Esophagus muscularis mucosa (tissue), 4 donors: ENCODE measurements around the gene NUPR1. TPM values are rescaled to one million over a fixed set of nuclear protein-coding genes. Genes with fewer than 3 reads are reported as not detected.

Experiments
- DNase-seq: peaks from one replicate; pipeline ENCODE4 v3.0.0-alpha.2; 2017; ENCODE audit errors: extremely low spot score
- H3K27ac ChIP-seq, 4 donors: fragments of 200-600 bp; sonication (generic); replicated peaks in 1 of 4; 1 replicate in 3 of 4; 2 replicates in 1 of 4; pipeline ENCODE4 v1.5.1; 2016 to 2019; ENCODE audit warnings: mild to moderate bottlenecking in 1 of 4
- H3K27me3 ChIP-seq, 4 donors: fragments of 200-600 bp; sonication (generic); one replicate each; pipeline versions ENCODE4 v1.5.1 to v1.6.0; 2016 to 2019
- H3K36me3 ChIP-seq, 4 donors: fragments of 200-600 bp; sonication (generic); one replicate each; pipeline ENCODE4 v1.5.1; 2016 to 2019
- H3K4me1 ChIP-seq, 4 donors: fragments of 200-600 bp; sonication (generic); one replicate each; pipeline ENCODE4 v1.5.1; 2016 to 2019
- H3K4me3 ChIP-seq, 4 donors: fragments of 200-600 bp; sonication (generic); 1 replicate in 2 of 4; 2 replicates in 2 of 4; pipeline ENCODE4 v1.5.1; 2016 to 2019; ENCODE audit warnings: mild to moderate bottlenecking in 4 of 4, moderate library complexity in 1 of 4
- H3K9me3 ChIP-seq, 4 donors: fragments of 200-600 bp; sonication (generic); 1 replicate in 3 of 4; 2 replicates in 1 of 4; pipeline ENCODE4 v1.5.1; 2016 to 2019
- CTCF ChIP-seq, 3 experiments: fragments of 200-600 bp in 2 of 3; fragments of 450-650 bp in 1 of 3; sonication (generic) in 2 of 3; IDR thresholded peaks; one replicate each; pipeline ENCODE4 v1.5.1; 2017 to 2019; ENCODE audit warnings: antibody characterized with exemption in 3 of 3, mild to moderate bottlenecking in 2 of 3, moderate library complexity in 1 of 3
- EP300 ChIP-seq: sonication (generic); formaldehyde crosslinking; IDR thresholded peaks from one replicate; pipeline ENCODE4 v1.6.1; 2017; ENCODE audit warnings: antibody characterized with exemption
- POLR2A ChIP-seq: fragments of 450-650 bp; IDR thresholded peaks from one replicate; pipeline ENCODE4 v1.6.1; 2017; ENCODE audit warnings: antibody characterized with exemption, moderate library complexity, mild to moderate bottlenecking, low read depth
- POLR2AphosphoS5 ChIP-seq, 2 donors: sonication (generic); formaldehyde crosslinking; IDR thresholded peaks; one replicate each; pipeline ENCODE4 v1.6.1; 2017; ENCODE audit warnings: antibody characterized with exemption in 2 of 2
- WGBS: methylation state at CpG from one replicate; pipeline ENCODE4 v1.1.5; 2018; 5-methylcytosine and 5-hydroxymethylcytosine counted together
- intact Hi-C: fragments of 100-400 bp; cut with DNase I; formaldehyde crosslinking; loops from one replicate; pipeline ENCODE4 v1.15.1; 2023
- total RNA-seq, 4 donors: library from RNA; depleted of rRNA; stranded (reverse); fragments of >200 nt; gene quantifications; one replicate each; pipeline versions ENCODE4 v1.1.0 to v1.2.1, GENCODE V29; 2016

NUPR1 gene
- total RNA-seq, 4 donors from 2014 or later, result 30.3 to 66.1 (median 51.3) TPM

GRCh38 chr16:28513484-28514181 is 25.1 kb downstream of the NUPR1 start:
- H3K36me3 ChIP-seq, result no peaks in the 10 kb centered on the region

GRCh38 chr16:28511801-28512789 is 26.7 kb downstream of the NUPR1 start:
- Histone ChIP-seq H3K27ac (no peak overlapping the region), H3K36me3 (no peaks in the 10 kb centered on the region), H3K27me3 (peaks cover 0 to 14% (median 3%) of the 10 kb centered on the region in 4 donors), H3K9me3 (no peaks in the 10 kb centered on the region), H3K4me1 (peaks cover 0 to 7% (median 0%) of the 10 kb centered on the region in 4 donors), H3K4me3 (no peak overlapping the region)
- 93% methylated on average over 20 of the region's 21 CpGs for WGBS
- DNase-seq, result no peak
- TF ChIP-seq CTCF (IDR thresholded peaks at IDR 0.05), result no peak
- no peak for TF ChIP-seq POLR2A
- TF ChIP-seq POLR2AphosphoS5 (IDR thresholded peaks at IDR 0.05), result no peak
- no peak for TF ChIP-seq EP300
- intact Hi-C loops, result no loop called here

More at GRCh38 chr16:28513484-28514181, 25.1 kb downstream of the NUPR1 start:
- no peak for DNase-seq
- 93% methylated on average over 12 of the region's 12 CpGs for WGBS
- Histone ChIP-seq H3K27ac (no peak overlapping the region), H3K4me1 (no peaks in the 10 kb centered on the region), H3K27me3 (no peaks in the 10 kb centered on the region), H3K4me3 (no peak overlapping the region), H3K9me3 (no peaks in the 10 kb centered on the region)
- intact Hi-C loops, result no loop called here
- no peak for TF ChIP-seq EP300
- no peak for TF ChIP-seq POLR2A
- TF ChIP-seq CTCF (IDR thresholded peaks at IDR 0.05), result no peak
- TF ChIP-seq POLR2AphosphoS5 (IDR thresholded peaks at IDR 0.05), result no peak

GRCh38 chr16:28511031-28511430 is 27.7 kb downstream of the NUPR1 start:
- intact Hi-C loops, result no loop called here
- Histone ChIP-seq H3K4me3 (no peak overlapping the region), H3K27me3 (peaks cover 0 to 22% (median 3%) of the 10 kb centered on the region in 4 donors), H3K9me3 (no peaks in the 10 kb centered on the region), H3K4me1 (peaks cover 0 to 7% (median 0%) of the 10 kb centered on the region in 4 donors), H3K36me3 (no peaks in the 10 kb centered on the region), H3K27ac (no peak overlapping the region)
- TF ChIP-seq EP300 (no peak), POLR2AphosphoS5 (IDR thresholded peaks at IDR 0.05) (no peak), POLR2A (no peak), CTCF (IDR thresholded peaks at IDR 0.05) (no peak)
- DNase-seq, result no peak
- WGBS, result 88% methylated on average over 3 of the region's 3 CpGs

- Histone ChIP-seq H3K36me3 (no peaks in the 10 kb centered on the region), H3K4me1 (peaks cover 0 to 7% (median 0%) of the 10 kb centered on the region in 4 donors), H3K27ac (no peak overlapping the region), H3K9me3 (no peaks in the 10 kb centered on the region), H3K27me3 (peaks cover 0 to 26% (median 3%) of the 10 kb centered on the region in 4 donors), H3K4me3 (no peak overlapping the region)
- TF ChIP-seq POLR2AphosphoS5 (IDR thresholded peaks at IDR 0.05), result no peak
- TF ChIP-seq CTCF (IDR thresholded peaks at IDR 0.05), result no peak
- no peak for TF ChIP-seq EP300
- no peak for TF ChIP-seq POLR2A
- WGBS, result 66% methylated on average over 14 of the region's 14 CpGs
- DNase-seq, result no peak
- intact Hi-C loops, result no loop called here
Measured at GRCh38 chr16:28505489-28506137, 33.2 kb downstream of the NUPR1 start.
